Activated CD8-positive, alpha-beta memory T cell treated with anti-CD3 and anti-CD28 coated beads, Interleukin-2, amount 50 U/mL, for 4 hours (primary cell): Measurements from ENCODE around the gene SCFD2.

Source experiments
- DNase-seq: peaks from one replicate; pipeline ENCODE4 v3.0.0-alpha.2; 2020

Gene SCFD2

DNA sequence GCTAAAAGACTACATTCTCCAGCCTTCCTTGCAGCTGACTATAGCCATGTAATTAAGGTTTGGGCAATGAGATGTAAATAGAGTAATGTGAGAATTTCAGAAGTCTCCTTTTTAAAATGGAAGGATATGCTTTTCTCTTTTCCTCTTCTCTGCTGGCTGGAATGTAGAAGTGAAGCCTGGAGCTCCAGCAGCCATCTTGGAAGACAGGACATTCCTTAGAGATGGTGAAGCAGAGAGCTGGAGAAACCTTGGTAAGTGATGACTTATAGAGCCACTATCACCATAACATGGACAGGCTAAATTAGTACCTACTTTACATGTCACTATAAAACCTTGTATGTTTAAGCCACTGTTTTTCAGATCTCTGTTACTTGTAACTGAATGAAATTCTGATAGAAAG is 455.7 kb downstream of the SCFD2 start:
- DNase-seq, result no peak

DNA sequence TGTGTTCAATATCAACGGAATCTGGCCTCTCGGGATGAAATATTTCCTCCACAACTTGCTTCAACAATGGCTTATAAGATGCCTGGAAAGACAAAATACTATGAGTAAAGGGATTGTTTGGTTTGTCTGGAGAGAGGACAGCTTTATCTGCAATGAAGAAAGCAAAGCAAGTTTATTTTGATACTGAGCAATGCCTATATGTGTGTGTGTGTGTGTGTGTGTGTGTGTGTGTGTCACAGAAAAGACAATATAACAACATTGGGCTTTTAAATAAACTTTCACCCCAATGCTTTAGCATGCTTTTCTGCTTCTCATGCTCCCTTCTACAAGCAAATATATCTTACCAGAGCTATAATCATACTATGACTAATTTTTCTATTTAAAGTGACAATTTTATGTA is 458.4 kb downstream of the SCFD2 start:
- DNase-seq, result no peak

- no peak for DNase-seq
These were observed 461.4 kb downstream of the SCFD2 start for GRCh38 chr4:52904421-52904820.

DNA sequence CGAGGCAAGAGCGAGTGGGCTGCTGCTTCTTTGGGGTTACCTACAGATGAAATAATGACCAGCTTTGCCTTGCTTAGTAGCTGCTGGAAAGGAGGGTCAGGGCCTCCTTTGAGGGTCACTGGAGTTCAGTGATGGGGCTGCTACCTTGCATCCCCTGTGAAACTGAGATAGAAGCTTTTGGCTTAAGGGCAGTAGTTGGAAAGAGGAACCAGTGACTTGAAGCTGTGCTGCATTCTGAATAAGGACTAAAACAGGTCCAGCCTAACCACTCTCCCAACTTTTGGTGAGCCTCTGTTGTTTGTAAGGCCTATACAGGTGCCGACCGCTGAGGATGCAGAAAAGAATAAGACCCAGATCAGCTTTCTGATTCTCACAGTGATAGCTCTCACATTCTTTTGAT is 462.6 kb downstream of the SCFD2 start:
- no peak for DNase-seq

- no peak for DNase-seq
These were observed 471.4 kb downstream of the SCFD2 start for GRCh38 chr4:52894443-52894842.

DNA sequence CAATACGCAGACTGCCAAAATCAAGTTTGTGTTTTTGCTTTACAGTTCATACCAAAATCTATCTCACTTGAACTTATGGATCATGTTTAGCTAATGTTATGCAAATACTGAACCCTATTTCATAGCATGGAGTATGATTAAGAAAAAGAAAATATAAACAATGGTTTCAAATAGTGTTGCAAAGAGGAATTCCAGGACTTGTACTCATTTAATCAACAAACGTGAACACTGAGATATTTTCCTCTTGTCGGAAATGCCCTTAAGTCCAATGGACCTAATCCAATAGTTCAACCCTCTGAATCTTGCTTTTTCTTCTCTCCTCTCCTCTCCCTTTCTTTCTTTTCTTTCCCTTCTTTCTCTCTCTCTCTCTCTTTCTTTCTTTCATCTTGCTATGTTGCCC is 473.0 kb downstream of the SCFD2 start:
- DNase-seq, result no peak

- DNase-seq, result no peak
These were observed 474.1 kb downstream of the SCFD2 start for GRCh38 chr4:52891743-52892142.

- no peak for DNase-seq
These were observed 475.4 kb downstream of the SCFD2 start for GRCh38 chr4:52890521-52890791.

- DNase-seq, result no peak
These were observed 475.9 kb downstream of the SCFD2 start for GRCh38 chr4:52889778-52890520.

GRCh38 chr4:52889354-52889753 is 476.5 kb downstream of the SCFD2 start:
- DNase-seq, result no peak

- DNase-seq, result no peak
These were observed 480.9 kb downstream of the SCFD2 start for GRCh38 chr4:52884994-52885393.

DNA sequence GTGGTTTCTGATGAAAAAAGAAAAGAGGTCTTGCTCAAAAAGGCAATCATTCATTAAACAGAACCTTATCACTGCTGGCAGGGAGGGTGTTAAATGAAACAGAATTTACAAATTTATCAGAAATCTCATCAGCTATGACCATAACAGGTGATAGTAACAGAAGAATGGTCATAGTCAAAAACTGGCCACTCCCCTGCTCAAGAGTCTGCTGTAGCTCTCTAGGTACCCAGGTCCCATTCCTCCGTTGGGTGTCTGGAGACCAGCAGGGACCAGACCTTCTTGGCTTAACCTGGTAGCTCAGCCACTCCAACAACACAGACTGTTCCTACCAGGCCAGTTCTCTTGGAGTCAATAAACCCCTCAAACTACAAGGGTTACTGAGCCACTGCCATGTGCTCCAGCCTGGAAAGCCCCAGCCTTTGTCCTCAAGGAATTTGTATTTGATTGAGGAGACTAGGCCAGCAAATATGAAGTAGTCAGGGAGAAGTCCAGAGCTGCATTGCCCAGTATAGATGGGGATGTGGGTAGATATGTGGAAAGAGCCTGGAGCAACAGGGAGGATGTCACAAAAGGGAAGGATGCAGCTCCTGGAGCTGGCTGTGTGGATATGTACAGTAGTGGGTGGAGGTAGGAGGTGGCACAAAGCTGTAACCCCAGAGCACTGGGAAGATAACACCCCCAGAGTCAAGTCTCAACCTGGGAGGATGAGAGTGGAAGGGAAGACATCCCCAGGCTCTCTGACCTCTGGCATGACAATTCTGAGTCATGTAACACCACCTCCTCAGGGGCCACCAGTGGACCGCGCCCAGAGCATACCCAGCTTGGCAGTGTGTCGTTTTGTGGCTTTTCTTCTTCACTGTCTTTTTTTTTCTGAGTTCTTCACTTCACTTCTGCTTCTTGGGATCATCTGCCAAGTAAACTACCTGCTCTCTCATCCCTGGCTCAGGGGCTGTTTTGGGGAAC is 481.9 kb downstream of the SCFD2 start:
- no peak for DNase-seq

GRCh38 chr4:52883183-52883621 is 482.7 kb downstream of the SCFD2 start:
- DNase-seq, result no peak

- DNase-seq, result no peak
These were observed 484.9 kb downstream of the SCFD2 start for GRCh38 chr4:52880994-52881393.

- no peak for DNase-seq
These were observed 486.4 kb downstream of the SCFD2 start for GRCh38 chr4:52879471-52879870.

DNA sequence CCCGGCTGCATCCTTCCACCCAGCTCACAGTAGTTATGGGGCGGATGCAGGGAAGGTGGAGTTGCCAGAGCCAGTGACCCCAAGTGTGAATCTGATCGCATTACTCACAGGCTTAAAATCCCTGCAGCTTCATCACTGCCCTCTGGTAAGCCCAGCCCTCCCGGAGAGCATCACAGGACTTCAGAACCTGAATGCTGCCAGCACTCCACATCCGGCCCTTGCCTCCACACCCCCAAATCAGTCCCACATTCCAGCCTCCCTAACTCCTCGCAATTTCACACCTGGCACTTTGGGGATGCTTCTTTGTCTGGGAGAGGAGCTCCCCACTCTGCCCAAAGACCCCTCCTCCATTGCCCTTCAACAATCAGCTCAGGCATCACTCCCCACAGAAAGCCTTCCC is 488.2 kb downstream of the SCFD2 start:
- DNase-seq, result no peak

GRCh38 chr4:52877036-52877435 is 488.8 kb downstream of the SCFD2 start:
- no peak for DNase-seq

- DNase-seq, result no peak
These were observed 489.8 kb downstream of the SCFD2 start for GRCh38 chr4:52876069-52876468.

GRCh38 chr4:52874948-52875347 is 490.9 kb downstream of the SCFD2 start:
- DNase-seq, result no peak

DNA sequence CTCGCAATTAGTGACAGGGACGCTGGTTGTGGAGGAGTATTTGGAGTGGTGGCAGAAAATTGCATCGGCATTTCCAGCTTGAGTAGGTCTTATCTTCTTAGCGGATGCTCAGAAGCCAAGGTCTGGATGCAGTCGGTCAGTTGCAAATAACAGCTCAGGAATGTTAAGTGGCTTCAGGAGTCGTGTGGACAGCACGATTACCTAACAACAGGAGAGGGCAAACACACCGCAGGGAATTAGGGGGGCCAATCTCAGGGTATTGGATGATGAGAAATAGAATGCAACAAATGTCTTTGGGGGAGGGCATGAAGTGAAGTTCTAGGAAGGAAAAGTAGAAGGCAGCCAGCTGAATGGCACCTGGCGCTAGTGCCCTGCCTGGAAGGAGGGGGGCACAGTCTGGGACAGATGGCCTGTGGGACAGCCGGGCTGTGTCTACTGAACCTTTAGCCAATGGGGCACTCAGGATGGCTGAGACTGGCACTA is 492.0 kb downstream of the SCFD2 start:
- DNase-seq, result no peak

DNA sequence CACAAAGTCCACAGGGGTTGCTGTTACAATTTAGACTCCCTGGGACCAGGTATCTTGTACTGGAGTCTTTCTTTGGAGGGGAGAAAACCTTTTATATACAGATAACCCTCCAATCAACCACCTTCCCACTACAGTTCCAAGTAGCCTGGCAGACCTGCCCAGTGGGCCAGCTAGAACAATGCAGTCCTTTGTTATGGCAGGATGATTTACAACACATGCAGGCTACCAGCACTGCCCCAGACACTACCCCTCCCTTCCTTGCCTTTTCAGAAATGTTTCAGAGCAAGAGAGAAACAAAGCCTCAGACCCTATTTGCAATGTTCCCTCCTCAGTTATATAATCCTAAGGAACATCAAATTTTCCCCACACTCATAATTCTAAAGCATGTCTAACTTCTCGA is 492.7 kb downstream of the SCFD2 start:
- no peak for DNase-seq

DNA sequence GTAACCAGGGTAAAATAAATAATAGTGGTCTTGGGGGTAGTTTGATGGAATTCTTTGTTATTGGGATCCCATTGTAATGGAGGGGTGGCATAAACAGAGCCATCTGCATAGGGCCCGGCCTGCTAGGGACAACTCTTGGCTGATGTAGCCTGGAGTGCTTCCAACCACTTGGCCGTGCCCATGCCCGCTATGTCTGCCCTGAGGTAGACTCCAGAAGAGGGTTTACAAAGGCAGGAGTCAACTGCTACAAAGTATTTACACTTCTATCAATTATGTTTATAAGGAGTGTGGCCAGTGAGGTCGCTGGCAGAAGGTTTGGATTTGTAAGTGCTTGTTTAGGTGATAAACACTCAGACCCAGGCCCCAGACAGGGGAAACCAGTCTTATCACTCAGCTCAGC is 495.6 kb downstream of the SCFD2 start:
- no peak for DNase-seq

DNA sequence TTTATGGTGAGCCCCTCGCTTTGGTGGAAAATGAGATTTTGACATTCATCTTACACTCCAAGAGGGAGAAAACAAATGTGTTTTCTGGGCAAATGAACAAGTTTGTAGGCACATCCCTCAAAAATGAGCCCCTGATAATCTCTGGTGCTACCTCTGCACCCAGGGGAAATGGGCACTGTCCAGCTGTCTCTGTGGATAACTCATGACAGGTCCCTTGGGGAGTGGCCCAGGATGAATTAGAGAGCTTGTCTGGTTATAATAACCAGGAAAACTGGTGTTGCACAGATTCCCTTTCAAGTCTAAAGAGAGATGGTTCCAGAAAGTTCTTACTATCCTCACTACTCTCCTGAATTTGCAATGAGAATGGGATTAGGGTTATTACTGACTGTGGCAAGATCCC is 496.2 kb downstream of the SCFD2 start:
- DNase-seq, result no peak

- no peak for DNase-seq
These were observed 496.7 kb downstream of the SCFD2 start for GRCh38 chr4:52869196-52869595.
